K562 (cell line): Measurements from ENCODE around the gene ASB13. TPM values are rescaled to one million over a fixed set of nuclear protein-coding genes. Genes with fewer than 3 reads are reported as not detected.

Experiments
- DMBX1 ChIP-seq: fragments of 250-450 bp; sonication (Bioruptor Pico); IDR thresholded peaks from 2 replicates; pipeline ENCODE4 v1.8.0; 2022; ENCODE audit warnings: inconsistent platforms, mild to moderate bottlenecking, moderate library complexity, borderline replicate concordance
- DPF2 ChIP-seq: fragments of 450-650 bp; IDR thresholded peaks from 2 replicates; pipeline ENCODE4 v1.6.1; 2016
- EP400 ChIP-seq: fragments of 450-650 bp; IDR thresholded peaks from 2 replicates; pipeline ENCODE4 v1.6.1; 2017; ENCODE audit warnings: antibody characterized with exemption, mild to moderate bottlenecking, moderate library complexity
- FUS ChIP-seq: fragments of 200-400 bp; formaldehyde crosslinking; optimal IDR thresholded peaks from 2 replicates; pipeline ENCODE3; 2017; ENCODE audit warnings: low read depth, low read length
- HMGN3 ChIP-seq: IDR thresholded peaks from 2 replicates; pipeline ENCODE4 v1.6.1; 2011; ENCODE audit warnings: borderline replicate concordance, low read depth, mild to moderate bottlenecking, mixed read lengths, low read length; ENCODE audit not compliant: insufficient read length; ENCODE audit errors: extremely low read depth
- MCM5 ChIP-seq: fragments of 450-650 bp; IDR thresholded peaks from 2 replicates; pipeline ENCODE4 v1.6.1; 2016; ENCODE audit warnings: low read depth
- MCM7 ChIP-seq, 2 experiments: fragments of 450-650 bp; IDR thresholded peaks; 2 replicates each; pipeline ENCODE4 v1.6.1; 2016 to 2018
- TEAD1 ChIP-seq, 2 experiments: fragments of 450-650 bp in 1 of 2; sonication (generic) in 1 of 2; formaldehyde crosslinking; IDR thresholded peaks; 2 replicates each; pipeline versions ENCODE4 v1.4.0 to v1.8.0; 2020 to 2022; ENCODE audit warnings: mild to moderate bottlenecking in 2 of 2, missing genetic modification reagents in 1 of 2
- TFE3 ChIP-seq: fragments of 450-650 bp; formaldehyde crosslinking; IDR thresholded peaks from 2 replicates; pipeline ENCODE4 v1.4.0; 2020; ENCODE audit warnings: mild to moderate bottlenecking, mixed read lengths
- ZNF699 ChIP-seq: fragments of 250-450 bp; sonication (Bioruptor Pico); IDR thresholded peaks from 2 replicates; pipeline ENCODE4 v1.8.0; 2021; ENCODE audit warnings: mild to moderate bottlenecking, moderate library complexity; ENCODE audit not compliant: insufficient replicate concordance
- polyA plus RNA-seq, 8 experiments: library from polyadenylated mRNA; depleted of rRNA in 4 of 8; stranded (reverse) in 5 of 8; unstranded in 3 of 8; fragments of >200 nt; fragmentation: Nextera tagmentation in 2 of 8; fragmentation: Illumina TruSeq in 1 of 8; extraction: Ambion mirVana in 2 of 8; extraction: Trizol in 1 of 8; gene quantifications; 2 replicates each; pipeline versions ENCODE4 v1.2.1 to v1.2.3, GENCODE V29; 2011 to 2014; ENCODE audit warnings: inconsistent platforms in 1 of 8, missing spikeins in 1 of 8
- total RNA-seq, 7 experiments: library from RNA; depleted of rRNA in 6 of 7; stranded (reverse); fragments of >200 nt in 6 of 7; fragmentation: Illumina TruSeq in 2 of 7; extraction: Trizol in 2 of 7; gene quantifications; 2 replicates each; pipeline versions ENCODE4 v1.2.1 to v1.2.3, GENCODE V29; 2011 to 2021; ENCODE audit warnings: low replicate concordance in 1 of 7

ASB13 gene
- total and polyA plus RNA-seq, 9 of the 15 experiments (the other 6 are each of a cell fraction or from before 2014, with no cell fraction given), result 5.2 to 28.8 (median 16.9) TPM

- TF ChIP-seq MCM5 (no peak), TEAD1 (CRISPR knock-in tag; IDR thresholded peaks at IDR 0.05) (0 out of 4 replicates have a peak, but pooled peaks of 1 of the 2 experiments have one; percentile 28), EP400 (peak; percentile 44; the same call in 1 of the 2 replicates), MCM7 (IDR thresholded peaks at IDR 0.05) (no peak), HMGN3 (no peak), TFE3 (CRISPR knock-in tag) (no peak), FUS (peak; percentile 24), ZNF699 (no peak), DMBX1 (no peak), DPF2 (peak; percentile 27; the same call in 1 of the 2 replicates)
These were observed 18.8 kb upstream of the ASB13 start (continued) for GRCh38 chr10:5684971-5685763.
